HCT116 (cell line): ENCODE data around the gene MST1R.

ENCODE experiments used
- EZH2 ChIP-seq: fragments of 200-600 bp; sonication (generic); IDR thresholded peaks from 2 replicates; pipeline ENCODE4 v1.6.1; 2017; ENCODE audit warnings: antibody characterized with exemption, mixed run types
- POLR2A ChIP-seq: IDR thresholded peaks from 2 replicates; pipeline ENCODE4 v1.7.0; 2011; ENCODE audit warnings: borderline replicate concordance; ENCODE audit not compliant: insufficient read depth, insufficient read length; ENCODE audit errors: extremely low read depth
- POLR2AphosphoS5 ChIP-seq: IDR thresholded peaks from 2 replicates; pipeline ENCODE4 v1.6.1; 2011; ENCODE audit warnings: mild to moderate bottlenecking, low read depth, low read length, moderate library complexity
- ZNF274 ChIP-seq: fragments of 200-500 bp; sonication (Bioruptor generic); IDR thresholded peaks from 2 replicates; pipeline ENCODE4 v1.6.1; 2014; ENCODE audit warnings: mild to moderate bottlenecking, low read depth, low read length, inconsistent platforms
- TF ChIP-seq, protein P1 (sequence below), 3 experiments: fragments of 200-600 bp in 1 of 3; sonication (generic) in 1 of 3; IDR thresholded peaks in 2 of 3; conservative IDR thresholded peaks in 1 of 3; 2 replicates each; pipeline ENCODE4 v1.5.1; 2012 to 2017; ENCODE audit warnings: low read depth in 2 of 3, low read length in 2 of 3, antibody characterized with exemption in 1 of 3, borderline replicate concordance in 1 of 3, control low read depth in 1 of 3, mild to moderate bottlenecking in 1 of 3, mixed read lengths in 1 of 3, mixed run types in 1 of 3, moderate library complexity in 1 of 3; ENCODE audit not compliant: insufficient read depth in 1 of 3
- TF ChIP-seq, protein P2 (sequence below): IDR thresholded peaks from 2 replicates; pipeline ENCODE4 v1.6.1; 2011; ENCODE audit warnings: mild to moderate bottlenecking, low read length, moderate library complexity; ENCODE audit not compliant: insufficient replicate concordance; ENCODE audit errors: extremely low read depth

DNA sequence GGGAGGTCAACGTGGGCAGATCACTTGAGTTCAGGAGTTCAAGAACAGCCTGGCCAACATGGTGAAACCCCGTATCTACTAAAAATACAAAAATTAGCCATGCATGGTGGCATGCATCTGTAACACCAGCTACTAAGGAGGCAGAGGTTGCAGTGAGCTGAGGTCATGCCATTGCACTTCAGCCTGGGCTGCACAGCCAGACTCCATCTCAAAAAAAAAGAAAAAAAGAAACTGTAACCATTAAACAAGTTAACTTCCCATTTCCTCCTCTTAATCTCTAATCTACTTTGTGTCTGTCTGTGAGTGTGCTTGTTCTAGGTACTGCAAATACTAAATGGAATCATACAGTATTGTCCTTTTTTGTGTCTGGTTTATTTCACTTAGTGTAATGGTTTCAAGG lies 39.0 kb upstream of the MST1R start:
- TF ChIP-seq, protein P1, sequence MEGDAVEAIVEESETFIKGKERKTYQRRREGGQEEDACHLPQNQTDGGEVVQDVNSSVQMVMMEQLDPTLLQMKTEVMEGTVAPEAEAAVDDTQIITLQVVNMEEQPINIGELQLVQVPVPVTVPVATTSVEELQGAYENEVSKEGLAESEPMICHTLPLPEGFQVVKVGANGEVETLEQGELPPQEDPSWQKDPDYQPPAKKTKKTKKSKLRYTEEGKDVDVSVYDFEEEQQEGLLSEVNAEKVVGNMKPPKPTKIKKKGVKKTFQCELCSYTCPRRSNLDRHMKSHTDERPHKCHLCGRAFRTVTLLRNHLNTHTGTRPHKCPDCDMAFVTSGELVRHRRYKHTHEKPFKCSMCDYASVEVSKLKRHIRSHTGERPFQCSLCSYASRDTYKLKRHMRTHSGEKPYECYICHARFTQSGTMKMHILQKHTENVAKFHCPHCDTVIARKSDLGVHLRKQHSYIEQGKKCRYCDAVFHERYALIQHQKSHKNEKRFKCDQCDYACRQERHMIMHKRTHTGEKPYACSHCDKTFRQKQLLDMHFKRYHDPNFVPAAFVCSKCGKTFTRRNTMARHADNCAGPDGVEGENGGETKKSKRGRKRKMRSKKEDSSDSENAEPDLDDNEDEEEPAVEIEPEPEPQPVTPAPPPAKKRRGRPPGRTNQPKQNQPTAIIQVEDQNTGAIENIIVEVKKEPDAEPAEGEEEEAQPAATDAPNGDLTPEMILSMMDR (IDR thresholded peaks at IDR 0.05 in 2 of 3, conservative IDR thresholded peaks at IDR 0.05 in 1 of 3; ENCODE audit: borderline replicate concordance in 1 of 3, insufficient read depth in 1 of 3, low read depth in 2 of 3, low read length in 2 of 3): no peak
- no peak for TF ChIP-seq EZH2
- TF ChIP-seq, protein P2, sequence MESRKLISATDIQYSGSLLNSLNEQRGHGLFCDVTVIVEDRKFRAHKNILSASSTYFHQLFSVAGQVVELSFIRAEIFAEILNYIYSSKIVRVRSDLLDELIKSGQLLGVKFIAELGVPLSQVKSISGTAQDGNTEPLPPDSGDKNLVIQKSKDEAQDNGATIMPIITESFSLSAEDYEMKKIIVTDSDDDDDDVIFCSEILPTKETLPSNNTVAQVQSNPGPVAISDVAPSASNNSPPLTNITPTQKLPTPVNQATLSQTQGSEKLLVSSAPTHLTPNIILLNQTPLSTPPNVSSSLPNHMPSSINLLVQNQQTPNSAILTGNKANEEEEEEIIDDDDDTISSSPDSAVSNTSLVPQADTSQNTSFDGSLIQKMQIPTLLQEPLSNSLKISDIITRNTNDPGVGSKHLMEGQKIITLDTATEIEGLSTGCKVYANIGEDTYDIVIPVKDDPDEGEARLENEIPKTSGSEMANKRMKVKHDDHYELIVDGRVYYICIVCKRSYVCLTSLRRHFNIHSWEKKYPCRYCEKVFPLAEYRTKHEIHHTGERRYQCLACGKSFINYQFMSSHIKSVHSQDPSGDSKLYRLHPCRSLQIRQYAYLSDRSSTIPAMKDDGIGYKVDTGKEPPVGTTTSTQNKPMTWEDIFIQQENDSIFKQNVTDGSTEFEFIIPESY: no peak
- TF ChIP-seq ZNF274: no peak
- no peak for TF ChIP-seq POLR2A
- TF ChIP-seq POLR2AphosphoS5: no peak
